ENCODE measurements around the gene ZFPL1. TPM values are rescaled to one million over a fixed set of nuclear protein-coding genes. Genes with fewer than 3 reads are reported as not detected.
A peak's percentile ranks its signal among the peaks of the same experiment; 100 is the strongest.

Gene ZFPL1
- total RNA-seq, 2 donors from 2014 or later: 35.7 to 46.6 TPM

DNA sequence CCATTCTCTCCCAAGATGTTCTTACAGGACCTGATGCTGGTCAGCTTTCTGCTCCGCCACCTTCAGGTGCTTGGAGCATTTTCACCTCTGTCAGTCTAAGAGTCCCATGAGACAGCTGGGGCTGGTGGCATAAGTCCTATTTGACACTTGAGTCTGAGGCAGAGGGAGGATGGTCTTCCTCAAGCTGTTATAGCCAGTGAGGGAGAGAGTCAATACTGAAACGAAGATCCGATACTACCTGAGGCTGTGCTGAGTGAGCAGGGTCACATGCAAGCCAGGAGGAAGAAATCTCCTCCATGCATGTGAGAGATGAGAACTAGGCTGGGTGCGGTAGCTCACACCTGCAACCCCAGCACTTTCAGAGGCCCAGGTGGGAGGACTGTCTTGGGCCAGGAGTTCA lies 5.6 kb downstream of the ZFPL1 start:
- Histone ChIP-seq H3K9ac (ENCODE audit: extremely low read depth, low read length, poor library complexity, severe bottlenecking) (no peak overlapping the region), H3K4me1 (ENCODE audit: control insufficient read depth, insufficient read depth, low read length) (no peaks in the 10 kb centered on the region), H3K27me3 (ENCODE audit: control insufficient read depth, insufficient read depth, low read length, poor library complexity, severe bottlenecking) (no peaks in the 10 kb centered on the region), H3K27ac (ENCODE audit: low read depth, low read length) (no peak overlapping the region), H3K9me3 (ENCODE audit: control insufficient read depth, low read length) (no peaks in the 10 kb centered on the region), H3K4me3 (ENCODE audit: low read length) (no peak overlapping the region), H3K36me3 (ENCODE audit: control insufficient read depth, insufficient read depth, low read length) (peaks cover 35% of the 10 kb centered on the region)
- H3K9me3 Mint-ChIP-seq: no peaks in the 10 kb centered on the region
- 94 to 100% methylated on average over 4 of the region's 4 CpGs for WGBS, 2 experiments (ENCODE audit: insufficient coverage in 1 of 2, insufficient read length in 1 of 2)
- H3K27me3 Mint-ChIP-seq (ENCODE audit: insufficient read depth): no peaks in the 10 kb centered on the region
- peaks cover 38% of the 10 kb centered on the region for H3K36me3 Mint-ChIP-seq (ENCODE audit: low read depth)
- H3K4me3 Mint-ChIP-seq: no peak overlapping the region
- DNase-seq: peak; percentile 33
- no peak overlapping the region for H3K27ac Mint-ChIP-seq
- TF ChIP-seq, protein P1, sequence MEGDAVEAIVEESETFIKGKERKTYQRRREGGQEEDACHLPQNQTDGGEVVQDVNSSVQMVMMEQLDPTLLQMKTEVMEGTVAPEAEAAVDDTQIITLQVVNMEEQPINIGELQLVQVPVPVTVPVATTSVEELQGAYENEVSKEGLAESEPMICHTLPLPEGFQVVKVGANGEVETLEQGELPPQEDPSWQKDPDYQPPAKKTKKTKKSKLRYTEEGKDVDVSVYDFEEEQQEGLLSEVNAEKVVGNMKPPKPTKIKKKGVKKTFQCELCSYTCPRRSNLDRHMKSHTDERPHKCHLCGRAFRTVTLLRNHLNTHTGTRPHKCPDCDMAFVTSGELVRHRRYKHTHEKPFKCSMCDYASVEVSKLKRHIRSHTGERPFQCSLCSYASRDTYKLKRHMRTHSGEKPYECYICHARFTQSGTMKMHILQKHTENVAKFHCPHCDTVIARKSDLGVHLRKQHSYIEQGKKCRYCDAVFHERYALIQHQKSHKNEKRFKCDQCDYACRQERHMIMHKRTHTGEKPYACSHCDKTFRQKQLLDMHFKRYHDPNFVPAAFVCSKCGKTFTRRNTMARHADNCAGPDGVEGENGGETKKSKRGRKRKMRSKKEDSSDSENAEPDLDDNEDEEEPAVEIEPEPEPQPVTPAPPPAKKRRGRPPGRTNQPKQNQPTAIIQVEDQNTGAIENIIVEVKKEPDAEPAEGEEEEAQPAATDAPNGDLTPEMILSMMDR (conservative IDR thresholded peaks at IDR 0.05): peak; percentile 14
- H3K4me1 Mint-ChIP-seq: no peaks in the 10 kb centered on the region

DNA sequence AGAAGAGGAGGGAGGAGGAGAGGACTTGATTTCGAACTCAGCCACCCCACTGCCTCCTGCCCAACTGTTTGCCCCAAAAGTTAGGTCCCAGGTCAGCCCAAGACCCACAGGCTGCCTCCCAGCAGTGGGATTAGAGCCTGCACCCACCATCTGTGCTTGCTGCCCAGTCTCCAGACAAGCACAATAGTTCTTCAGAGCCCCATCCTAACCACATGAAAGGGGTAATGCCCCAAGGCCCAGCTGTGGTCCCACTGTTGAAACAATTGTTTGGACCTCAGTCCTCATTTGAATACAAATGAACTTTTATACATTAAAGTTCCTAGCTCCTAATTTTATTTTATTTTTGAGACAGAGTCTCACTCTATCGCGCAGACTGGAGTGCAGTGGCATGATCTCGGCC lies 6.6 kb downstream of the ZFPL1 start:
- H3K9me3 Mint-ChIP-seq: no peaks in the 10 kb centered on the region
- H3K27me3 Mint-ChIP-seq (ENCODE audit: insufficient read depth): no peaks in the 10 kb centered on the region
- H3K27me3 ChIP-seq (ENCODE audit: control insufficient read depth, insufficient read depth, low read length, poor library complexity, severe bottlenecking): no peaks in the 10 kb centered on the region
- H3K36me3 Mint-ChIP-seq (ENCODE audit: low read depth): peaks cover 36% of the 10 kb centered on the region
- TF ChIP-seq, protein P1 (conservative IDR thresholded peaks at IDR 0.05): no peak
- no peak overlapping the region for H3K9ac ChIP-seq (ENCODE audit: extremely low read depth, low read length, poor library complexity, severe bottlenecking)
- H3K27ac ChIP-seq (ENCODE audit: low read depth, low read length): no peak overlapping the region
- H3K4me3 ChIP-seq (ENCODE audit: low read length): no peak overlapping the region
- peaks cover 30% of the 10 kb centered on the region for H3K36me3 ChIP-seq (ENCODE audit: control insufficient read depth, insufficient read depth, low read length)
- H3K4me3 Mint-ChIP-seq: no peak overlapping the region
- no peak overlapping the region for H3K27ac Mint-ChIP-seq
- no peak for DNase-seq
- WGBS, 2 experiments (ENCODE audit: insufficient coverage in 1 of 2, insufficient read length in 1 of 2): 94 to 99% methylated on average over 3 to 4 of the region's 4 CpGs
- no peaks in the 10 kb centered on the region for H3K9me3 ChIP-seq (ENCODE audit: control insufficient read depth, low read length)
- no peaks in the 10 kb centered on the region for H3K4me1 ChIP-seq (ENCODE audit: control insufficient read depth, insufficient read depth, low read length)
- H3K4me1 Mint-ChIP-seq: peaks cover 1% of the 10 kb centered on the region

DNA sequence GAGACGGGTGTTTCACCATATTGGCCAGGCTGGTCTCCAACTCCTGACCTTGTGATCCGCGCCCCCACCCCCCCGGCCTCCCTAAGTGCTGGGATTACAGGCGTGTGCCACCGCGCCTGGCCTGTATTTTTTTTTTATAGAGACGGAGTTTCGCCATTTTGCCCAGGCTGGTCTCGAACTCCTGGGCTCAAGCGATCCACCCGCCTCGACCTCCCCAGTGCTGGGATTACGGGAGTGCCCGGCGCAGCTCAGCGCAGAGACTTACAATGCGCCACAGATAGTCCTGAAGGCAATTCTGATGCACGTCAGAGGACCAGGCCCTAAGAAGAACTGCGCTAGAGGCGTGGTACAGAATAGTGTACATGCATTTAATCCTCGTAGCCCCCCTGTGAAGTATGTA lies 11.4 kb downstream of the ZFPL1 start:
- H3K27ac ChIP-seq (ENCODE audit: low read depth, low read length): no peak overlapping the region
- no peak overlapping the region for H3K9ac ChIP-seq (ENCODE audit: extremely low read depth, low read length, poor library complexity, severe bottlenecking)
- Mint-ChIP-seq H3K4me1 (peaks cover 8% of the 10 kb centered on the region), H3K9me3 (no peaks in the 10 kb centered on the region), H3K4me3 (peak overlapping the region; percentile 88), H3K36me3 (ENCODE audit: low read depth) (peaks cover 13% of the 10 kb centered on the region), H3K27ac (peak overlapping the region; percentile 98), H3K27me3 (ENCODE audit: insufficient read depth) (no peaks in the 10 kb centered on the region)
- H3K9me3 ChIP-seq (ENCODE audit: control insufficient read depth, low read length): no peaks in the 10 kb centered on the region
- H3K4me1 ChIP-seq (ENCODE audit: control insufficient read depth, insufficient read depth, low read length): peaks cover 5% of the 10 kb centered on the region
- H3K27me3 ChIP-seq (ENCODE audit: control insufficient read depth, insufficient read depth, low read length, poor library complexity, severe bottlenecking): no peaks in the 10 kb centered on the region
- H3K4me3 ChIP-seq (ENCODE audit: low read length): peak overlapping the region; percentile 86
- WGBS, 2 experiments (ENCODE audit: insufficient coverage in 1 of 2, insufficient read length in 1 of 2): 90 to 92% methylated on average over 16 to 22 of the region's 22 CpGs
- TF ChIP-seq, protein P1 (conservative IDR thresholded peaks at IDR 0.05): no peak
- peaks cover 20% of the 10 kb centered on the region for H3K36me3 ChIP-seq (ENCODE audit: control insufficient read depth, insufficient read depth, low read length)
- DNase-seq: no peak
